Body of pancreas (tissue), 4 donors: Measurements from ENCODE around the gene CDT1. TPM values are rescaled to one million over a fixed set of nuclear protein-coding genes. Genes with fewer than 3 reads are reported as not detected.
A peak's percentile ranks its signal among the peaks of the same experiment; 100 is the strongest.

Experiments
- ATAC-seq: fragments of 150-250 bp; one replicate; pipeline ENCODE4 v1.9.1; 2016
- DNase-seq, 4 donors: peaks; one replicate each; pipeline ENCODE4 v3.0.0-alpha.2; 2019
- H3K27ac ChIP-seq, 4 donors: fragments of 200-600 bp; sonication (generic); 1 replicate in 3 of 4; 2 replicates in 1 of 4; pipeline versions ENCODE4 v1.5.1 to v1.6.1; 2016 to 2019; ENCODE audit warnings: mild to moderate bottlenecking in 1 of 4, mixed read lengths in 1 of 4, moderate library complexity in 1 of 4
- H3K27me3 ChIP-seq, 2 donors: fragments of 200-600 bp; sonication (generic); one replicate each; pipeline ENCODE4 v1.6.0; 2016; ENCODE audit warnings: mild to moderate bottlenecking in 1 of 2
- H3K36me3 ChIP-seq, 2 donors: fragments of 200-600 bp; sonication (generic); replicated peaks in 1 of 2; 2 replicates each; pipeline ENCODE4 v1.5.1; 2016; ENCODE audit warnings: low read depth in 2 of 2; ENCODE audit not compliant: insufficient read depth in 1 of 2
- H3K4me1 ChIP-seq: fragments of 200-600 bp; sonication (generic); one replicate; pipeline ENCODE4 v1.6.0; 2016
- H3K4me3 ChIP-seq, 2 donors: fragments of 200-600 bp; sonication (generic); 1 replicate in 1 of 2; 2 replicates in 1 of 2; pipeline ENCODE4 v1.5.1; 2016 to 2019
- H3K9me3 ChIP-seq, 3 donors: fragments of 200-600 bp; sonication (generic); 1 replicate in 2 of 3; 2 replicates in 1 of 3; pipeline ENCODE4 v1.5.1; 2016
- POLR2A ChIP-seq, 3 donors: fragments of 450-650 bp; IDR thresholded peaks; one replicate each; pipeline ENCODE4 v1.6.1; 2016; ENCODE audit warnings: antibody characterized with exemption in 3 of 3, mild to moderate bottlenecking in 2 of 3
- WGBS, 2 donors: methylation state at CpG; one replicate each; pipeline ENCODE4 v1.1.5; 2017; 5-methylcytosine and 5-hydroxymethylcytosine counted together
- intact Hi-C: fragments of 100-400 bp; cut with DNase I; formaldehyde crosslinking; loops from one replicate; pipeline ENCODE4 v1.15.1; 2023
- total RNA-seq, 2 donors: library from RNA; depleted of rRNA; stranded (reverse); fragments of >200 nt; gene quantifications; one replicate each; pipeline ENCODE4 v1.1.0, GENCODE V29; 2016
- TF ChIP-seq, protein P1 (sequence below), 7 experiments: fragments of 450-650 bp in 4 of 7; fragments of 200-600 bp in 3 of 7; sonication (generic) in 3 of 7; IDR thresholded peaks; one replicate each; pipeline ENCODE4 v1.5.1; 2016 to 2019; ENCODE audit warnings: antibody characterized with exemption in 7 of 7

The CDT1 gene
- total RNA-seq, 2 donors from 2014 or later: 7.6 TPM; not detected in 1

DNA sequence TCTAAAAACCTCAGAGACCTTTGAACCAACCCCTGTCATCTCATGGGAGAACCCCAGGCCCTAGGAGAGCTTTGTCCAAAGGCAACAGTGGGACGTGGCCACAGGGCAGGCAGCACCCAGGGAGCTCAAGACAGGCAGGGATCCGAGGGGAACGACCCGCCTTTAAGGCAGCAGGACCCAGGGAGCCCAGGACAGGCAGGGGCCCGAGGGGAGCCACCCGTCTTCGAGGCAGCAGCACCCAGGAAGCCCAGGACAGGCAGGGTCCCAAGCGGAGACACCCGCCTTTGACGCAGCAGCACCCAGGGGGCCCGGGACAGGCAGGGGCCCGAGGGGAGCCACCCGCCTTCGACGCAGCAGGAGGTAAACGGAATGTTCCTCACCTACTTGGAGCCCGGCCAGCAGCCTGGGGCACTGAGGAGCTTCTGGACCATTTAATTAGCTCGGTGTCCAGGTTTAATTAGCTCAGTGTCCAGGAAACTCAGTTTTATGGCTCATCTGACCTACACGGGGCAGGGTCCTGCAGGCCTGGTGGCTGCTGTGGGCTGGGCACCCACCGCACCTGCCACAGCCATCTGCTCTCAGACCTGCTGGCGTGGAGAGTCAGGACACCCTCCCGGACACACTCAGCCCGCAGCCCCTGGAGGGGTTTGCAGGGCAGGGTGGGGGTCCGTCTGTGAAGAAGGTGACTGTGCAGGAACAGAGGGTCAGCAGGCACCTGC lies 43.0 kb upstream of the CDT1 start:
- Histone ChIP-seq H3K4me3 (no peak overlapping the region), H3K27ac (peak overlapping the region in 3 of 4 donors; percentile 10 to 67 (median 32)), H3K9me3 (no peaks in the 10 kb centered on the region), H3K36me3 (no peaks in the 10 kb centered on the region), H3K27me3 (no peaks in the 10 kb centered on the region), H3K4me1 (peaks cover 63% of the 10 kb centered on the region)
- intact Hi-C loops: no loop called here
- WGBS, 2 donors: 11 to 62% methylated on average over 3 to 20 of the region's 24 CpGs
- no peak for TF ChIP-seq POLR2A (IDR thresholded peaks at IDR 0.05)
- TF ChIP-seq, protein P1, sequence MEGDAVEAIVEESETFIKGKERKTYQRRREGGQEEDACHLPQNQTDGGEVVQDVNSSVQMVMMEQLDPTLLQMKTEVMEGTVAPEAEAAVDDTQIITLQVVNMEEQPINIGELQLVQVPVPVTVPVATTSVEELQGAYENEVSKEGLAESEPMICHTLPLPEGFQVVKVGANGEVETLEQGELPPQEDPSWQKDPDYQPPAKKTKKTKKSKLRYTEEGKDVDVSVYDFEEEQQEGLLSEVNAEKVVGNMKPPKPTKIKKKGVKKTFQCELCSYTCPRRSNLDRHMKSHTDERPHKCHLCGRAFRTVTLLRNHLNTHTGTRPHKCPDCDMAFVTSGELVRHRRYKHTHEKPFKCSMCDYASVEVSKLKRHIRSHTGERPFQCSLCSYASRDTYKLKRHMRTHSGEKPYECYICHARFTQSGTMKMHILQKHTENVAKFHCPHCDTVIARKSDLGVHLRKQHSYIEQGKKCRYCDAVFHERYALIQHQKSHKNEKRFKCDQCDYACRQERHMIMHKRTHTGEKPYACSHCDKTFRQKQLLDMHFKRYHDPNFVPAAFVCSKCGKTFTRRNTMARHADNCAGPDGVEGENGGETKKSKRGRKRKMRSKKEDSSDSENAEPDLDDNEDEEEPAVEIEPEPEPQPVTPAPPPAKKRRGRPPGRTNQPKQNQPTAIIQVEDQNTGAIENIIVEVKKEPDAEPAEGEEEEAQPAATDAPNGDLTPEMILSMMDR (IDR thresholded peaks at IDR 0.05): no peak
- DNase-seq (peak in 2 of 4 donors; percentile 46 to 73), ATAC-seq (peak; percentile 20)

- no peaks in the 10 kb centered on the region for H3K36me3 ChIP-seq
- H3K9me3 ChIP-seq: no peaks in the 10 kb centered on the region
- DNase-seq: no peak
- intact Hi-C loops: no loop called here
- H3K27ac ChIP-seq: peak overlapping the region in 1 of 4 donors; percentile 77
- no peaks in the 10 kb centered on the region for H3K27me3 ChIP-seq
- peaks cover 67% of the 10 kb centered on the region for H3K4me1 ChIP-seq
- no peak for TF ChIP-seq POLR2A (IDR thresholded peaks at IDR 0.05)
- TF ChIP-seq, protein P1 (IDR thresholded peaks at IDR 0.05): no peak
- ATAC-seq: no peak
- H3K4me3 ChIP-seq: no peak overlapping the region
- WGBS, 2 donors: 78 to 90% methylated on average over 2 to 11 of the region's 11 CpGs
Measured at GRCh38 chr16:88761143-88761534, 42.5 kb upstream of the CDT1 start.

- TF ChIP-seq, protein P1 (IDR thresholded peaks at IDR 0.05): no peak
- no peak for TF ChIP-seq POLR2A (IDR thresholded peaks at IDR 0.05)
- H3K4me1 ChIP-seq: peaks cover 73% of the 10 kb centered on the region
- H3K9me3 ChIP-seq: no peaks in the 10 kb centered on the region
- intact Hi-C loops: no loop called here
- 59 to 67% methylated on average over 7 to 10 of the region's 10 CpGs for WGBS, 2 donors
- H3K27me3 ChIP-seq: no peaks in the 10 kb centered on the region
- H3K4me3 ChIP-seq: no peak overlapping the region
- peak overlapping the region in 3 of 4 donors; percentile 50 to 77 (median 77) for H3K27ac ChIP-seq
- no peaks in the 10 kb centered on the region for H3K36me3 ChIP-seq
- no peak for ATAC-seq
- DNase-seq: peak in 1 of 4 donors; percentile 40
Measured at GRCh38 chr16:88761830-88762229, 41.8 kb upstream of the CDT1 start.

- Histone ChIP-seq H3K27me3 (no peaks in the 10 kb centered on the region), H3K27ac (peak overlapping the region; percentile 50 to 78 (median 77)), H3K36me3 (no peaks in the 10 kb centered on the region), H3K4me3 (no peak overlapping the region), H3K4me1 (peaks cover 79% of the 10 kb centered on the region), H3K9me3 (no peaks in the 10 kb centered on the region)
- intact Hi-C loops: no loop called here
- ATAC-seq (no peak), DNase-seq (no peak)
- 72 to 92% methylated on average over 2 to 16 of the region's 16 CpGs for WGBS, 2 donors
- TF ChIP-seq, protein P1 (IDR thresholded peaks at IDR 0.05): no peak
- TF ChIP-seq POLR2A (IDR thresholded peaks at IDR 0.05): no peak
Measured at GRCh38 chr16:88762258-88762870, 41.2 kb upstream of the CDT1 start.
